K562 (cell line): ENCODE data around the gene IZUMO4. TPM values are rescaled to one million over a fixed set of nuclear protein-coding genes. Genes with fewer than 3 reads are reported as not detected.

Experiments used
- ARID1B ChIP-seq: fragments of 450-650 bp; IDR thresholded peaks from 2 replicates; pipeline ENCODE4 v1.6.1; 2016; ENCODE audit warnings: antibody characterized with exemption, mild to moderate bottlenecking, inconsistent platforms
- BRCA1 ChIP-seq, 2 experiments: fragments of 450-650 bp in 1 of 2; sonication (generic) in 1 of 2; formaldehyde crosslinking in 1 of 2; IDR thresholded peaks; 2 replicates each; pipeline versions ENCODE4 v1.5.0 to v1.6.1; 2017 to 2020; ENCODE audit warnings: mild to moderate bottlenecking in 1 of 2, missing genetic modification reagents in 1 of 2
- EZH2 ChIP-seq: IDR thresholded peaks from 2 replicates; pipeline ENCODE4 v1.6.1; 2012; ENCODE audit warnings: low read depth, mild to moderate bottlenecking, inconsistent platforms, low read length, borderline replicate concordance
- FOSL1 ChIP-seq: fragments of 200-800 bp; sonication (Bioruptor generic); conservative IDR thresholded peaks from 2 replicates; pipeline ENCODE4 v1.6.1; 2016; ENCODE audit warnings: missing genetic modification characterization, missing compliant biosample characterization
- GATAD2B ChIP-seq: fragments of 450-650 bp; IDR thresholded peaks from 2 replicates; pipeline ENCODE4 v1.6.1; 2017; ENCODE audit warnings: mild to moderate bottlenecking, borderline replicate concordance
- HEY1 ChIP-seq: fragments of 250-450 bp; sonication (Bioruptor Pico); IDR thresholded peaks from 2 replicates; pipeline ENCODE4 v1.5.0; 2020; ENCODE audit warnings: mild to moderate bottlenecking, moderate library complexity, borderline replicate concordance
- MCM2 ChIP-seq: fragments of 450-650 bp; IDR thresholded peaks from 2 replicates; pipeline ENCODE4 v1.6.1; 2017; ENCODE audit warnings: low read depth, mild to moderate bottlenecking
- NBN ChIP-seq: fragments of 450-650 bp; IDR thresholded peaks from 2 replicates; pipeline ENCODE4 v1.6.1; 2016; ENCODE audit warnings: low read depth, mild to moderate bottlenecking
- NR2C2 ChIP-seq, 2 experiments: fragments of 200-800 bp in 1 of 2; sonication (Bioruptor generic) in 1 of 2; sonication (generic) in 1 of 2; formaldehyde crosslinking in 1 of 2; IDR thresholded peaks; 2 replicates each; pipeline versions ENCODE4 v1.6.1 to v1.8.0; 2016 to 2022; ENCODE audit warnings: mild to moderate bottlenecking in 1 of 2, missing compliant biosample characterization in 1 of 2, missing genetic modification characterization in 1 of 2, missing genetic modification reagents in 1 of 2
- SIN3B ChIP-seq: fragments of 450-650 bp; IDR thresholded peaks from 2 replicates; pipeline ENCODE4 v1.6.1; 2017; ENCODE audit warnings: low read depth, mild to moderate bottlenecking, moderate library complexity
- SRSF9 ChIP-seq: fragments of 200-400 bp; formaldehyde crosslinking; IDR thresholded peaks from 2 replicates; pipeline ENCODE4 v1.6.1; 2017; ENCODE audit warnings: low read depth, low read length, borderline replicate concordance
- STAT5B ChIP-seq: fragments of 250-450 bp; sonication (Bioruptor Pico); IDR thresholded peaks from 2 replicates; pipeline ENCODE4 v1.8.0; 2021; ENCODE audit warnings: mild to moderate bottlenecking, inconsistent platforms
- TRIM25 ChIP-seq: fragments of 450-650 bp; IDR thresholded peaks from 2 replicates; pipeline ENCODE4 v1.7.0; 2016; ENCODE audit warnings: borderline replicate concordance
- ZNF512 ChIP-seq: IDR thresholded peaks from 2 replicates; pipeline ENCODE4 v1.6.1; 2016; ENCODE audit warnings: missing genetic modification characterization, missing compliant biosample characterization
- ZNF592 ChIP-seq: fragments of 450-650 bp; IDR thresholded peaks from 2 replicates; pipeline ENCODE4 v1.6.1; 2017; ENCODE audit warnings: antibody characterized with exemption, mild to moderate bottlenecking
- ZNF717 ChIP-seq: fragments of 250-450 bp; sonication (Bioruptor Pico); IDR thresholded peaks from 2 replicates; pipeline ENCODE4 v1.5.0; 2021
- polyA plus RNA-seq, 8 experiments: library from polyadenylated mRNA; depleted of rRNA in 4 of 8; stranded (reverse) in 5 of 8; unstranded in 3 of 8; fragments of >200 nt; fragmentation: Nextera tagmentation in 2 of 8; fragmentation: Illumina TruSeq in 1 of 8; extraction: Ambion mirVana in 2 of 8; extraction: Trizol in 1 of 8; gene quantifications; 2 replicates each; pipeline versions ENCODE4 v1.2.1 to v1.2.3, GENCODE V29; 2011 to 2014; ENCODE audit warnings: inconsistent platforms in 1 of 8, missing spikeins in 1 of 8
- total RNA-seq, 7 experiments: library from RNA; depleted of rRNA in 6 of 7; stranded (reverse); fragments of >200 nt in 6 of 7; fragmentation: Illumina TruSeq in 2 of 7; extraction: Trizol in 2 of 7; gene quantifications; 2 replicates each; pipeline versions ENCODE4 v1.2.1 to v1.2.3, GENCODE V29; 2011 to 2021; ENCODE audit warnings: low replicate concordance in 1 of 7

The IZUMO4 gene
- total and polyA plus RNA-seq, 9 of the 15 experiments (the other 6 are each of a cell fraction or from before 2014, with no cell fraction given), result 0.07 to 3.9 (median 1.2) TPM

GRCh38 chr19:2059422-2060201, 37.1 kb upstream of the IZUMO4 start (continued):
- no peak for TF ChIP-seq TRIM25
- TF ChIP-seq ZNF592, result peak; percentile 98
- peak; percentile 1; the same call in 1 of the 2 replicates for TF ChIP-seq HEY1 (CRISPR knock-in tag)
- TF ChIP-seq ZNF717 (CRISPR knock-in tag), result peak; percentile 63; the same call in 1 of the 2 replicates
- TF ChIP-seq SIN3B, result no peak; the same call in 1 of the 2 replicates
- TF ChIP-seq ARID1B, result peak; percentile 80; the same call in 1 of the 2 replicates
- TF ChIP-seq GATAD2B, result peak; percentile 67; the same call in 1 of the 2 replicates
- no peak for TF ChIP-seq SRSF9
- TF ChIP-seq MCM2, result no peak
- TF ChIP-seq ZNF512 (tag), result no peak
- TF ChIP-seq EZH2, result no peak
- no peak for TF ChIP-seq STAT5B (CRISPR knock-in tag)
- TF ChIP-seq NBN, result no peak
- TF ChIP-seq FOSL1, result peak; percentile 99
- no peak for TF ChIP-seq BRCA1 (IDR thresholded peaks at IDR 0.05)
- TF ChIP-seq BRCA1 (CRISPR knock-in tag; IDR thresholded peaks at IDR 0.05), result 0 out of 2 replicates have a peak, but pooled peaks have one; percentile 48
- TF ChIP-seq NR2C2 (CRISPR knock-in tag; IDR thresholded peaks at IDR 0.05), result no peak
- TF ChIP-seq NR2C2 (tag; IDR thresholded peaks at IDR 0.05), result peak; percentile 89
